Stimulated activated memory B cell treated with anti-CD40 and anti-IgM and Interleukin-4, amounts not matched to agents 10 μg/mL and 1 μg/mL and 100 μg/mL, for 72 hours (primary cell): ENCODE results near the gene RGL1.
"Not testable (repeated sequence)": the region's sequence is repeated elsewhere in the genome, so short reads cannot be mapped to it uniquely, and the experiment has no call there.

Source experiments
- ATAC-seq: fragments of 150-1000 bp; cut with Tn5 transposase; 2 replicates; pipeline ENCODE4 v1.10.0; 2021
- H3K27ac Mint-ChIP-seq: one replicate; pipeline ENCODE4 v1.8.0; 2022; ENCODE audit warnings: mild to moderate bottlenecking, mixed read lengths
- H3K27me3 Mint-ChIP-seq: one replicate; pipeline ENCODE4 v1.8.0; 2022; ENCODE audit warnings: mixed read lengths
- H3K36me3 Mint-ChIP-seq: one replicate; pipeline ENCODE4 v1.8.0; 2022; ENCODE audit warnings: mixed read lengths
- H3K4me1 Mint-ChIP-seq: one replicate; pipeline ENCODE4 v1.8.0; 2022; ENCODE audit warnings: mixed read lengths
- H3K4me3 Mint-ChIP-seq: one replicate; pipeline ENCODE4 v1.8.0; 2022; ENCODE audit warnings: mild to moderate bottlenecking, moderate library complexity, mixed read lengths
- H3K9me3 Mint-ChIP-seq: one replicate; pipeline ENCODE4 v1.8.0; 2022; ENCODE audit warnings: mixed read lengths

The RGL1 gene

GRCh38 chr1:183778568-183779433 is 26.1 kb upstream of the RGL1 start:
- no peak overlapping the region for H3K27ac Mint-ChIP-seq
- no peaks in the 10 kb centered on the region for H3K4me1 Mint-ChIP-seq
- ATAC-seq: no peak
- H3K36me3 Mint-ChIP-seq: peaks cover 5% of the 10 kb centered on the region
- no peak overlapping the region for H3K4me3 Mint-ChIP-seq
- peaks cover 32% of the 10 kb centered on the region for H3K27me3 Mint-ChIP-seq
- H3K9me3 Mint-ChIP-seq: peaks cover 7% of the 10 kb centered on the region

GRCh38 chr1:183780159-183780558 is 24.8 kb upstream of the RGL1 start:
- Mint-ChIP-seq H3K4me3 (no peak overlapping the region), H3K27me3 (peaks cover 36% of the 10 kb centered on the region), H3K36me3 (peaks cover under 1% of the 10 kb centered on the region), H3K9me3 (peaks cover 2% of the 10 kb centered on the region), H3K27ac (no peak overlapping the region), H3K4me1 (no peaks in the 10 kb centered on the region)
- ATAC-seq: no peak

GRCh38 chr1:183780757-183781156 is 24.2 kb upstream of the RGL1 start:
- no peaks in the 10 kb centered on the region for H3K9me3 Mint-ChIP-seq
- no peak for ATAC-seq
- H3K36me3 Mint-ChIP-seq: no peaks in the 10 kb centered on the region
- H3K4me3 Mint-ChIP-seq: no peak overlapping the region
- H3K27ac Mint-ChIP-seq: no peak overlapping the region
- H3K27me3 Mint-ChIP-seq: peaks cover 36% of the 10 kb centered on the region
- H3K4me1 Mint-ChIP-seq: no peaks in the 10 kb centered on the region

GRCh38 chr1:183783342-183783741 is 21.6 kb upstream of the RGL1 start:
- no peaks in the 10 kb centered on the region for H3K36me3 Mint-ChIP-seq
- H3K27me3 Mint-ChIP-seq: peaks cover 29% of the 10 kb centered on the region
- no peak for ATAC-seq
- no peaks in the 10 kb centered on the region for H3K4me1 Mint-ChIP-seq
- H3K27ac Mint-ChIP-seq: no peak overlapping the region
- H3K9me3 Mint-ChIP-seq: no peaks in the 10 kb centered on the region
- no peak overlapping the region for H3K4me3 Mint-ChIP-seq

- Mint-ChIP-seq H3K27me3 (peaks cover 26% of the 10 kb centered on the region), H3K4me1 (no peaks in the 10 kb centered on the region), H3K36me3 (no peaks in the 10 kb centered on the region)
These were observed 20.9 kb upstream of the RGL1 start for GRCh38 chr1:183783767-183784637.

GRCh38 chr1:183785921-183786320 is 19.0 kb upstream of the RGL1 start:
- not testable (repeated sequence) for H3K4me3 Mint-ChIP-seq, H3K9me3 Mint-ChIP-seq, ATAC-seq, H3K36me3 Mint-ChIP-seq, H3K4me1 Mint-ChIP-seq, H3K27ac Mint-ChIP-seq
- H3K27me3 Mint-ChIP-seq: peaks cover 25% of the 10 kb centered on the region

More at GRCh38 chr1:183783767-183784637, 20.9 kb upstream of the RGL1 start:
- H3K4me3 Mint-ChIP-seq: no peak overlapping the region
- H3K9me3 Mint-ChIP-seq: no peaks in the 10 kb centered on the region
- no peak overlapping the region for H3K27ac Mint-ChIP-seq
- ATAC-seq: no peak

GRCh38 chr1:183787704-183788103 is 17.2 kb upstream of the RGL1 start:
- no peaks in the 10 kb centered on the region for H3K4me1 Mint-ChIP-seq
- ATAC-seq: peak; percentile 24
- no peaks in the 10 kb centered on the region for H3K36me3 Mint-ChIP-seq
- H3K27ac Mint-ChIP-seq: no peak overlapping the region
- H3K27me3 Mint-ChIP-seq: peaks cover 37% of the 10 kb centered on the region
- H3K4me3 Mint-ChIP-seq: no peak overlapping the region
- no peaks in the 10 kb centered on the region for H3K9me3 Mint-ChIP-seq

GRCh38 chr1:183791319-183791718 is 13.6 kb upstream of the RGL1 start:
- no peaks in the 10 kb centered on the region for H3K36me3 Mint-ChIP-seq
- H3K27me3 Mint-ChIP-seq: peaks cover 19% of the 10 kb centered on the region
- no peak for ATAC-seq
- no peak overlapping the region for H3K4me3 Mint-ChIP-seq
- no peaks in the 10 kb centered on the region for H3K4me1 Mint-ChIP-seq
- H3K27ac Mint-ChIP-seq: no peak overlapping the region
- no peaks in the 10 kb centered on the region for H3K9me3 Mint-ChIP-seq

GRCh38 chr1:183792300-183792699 is 12.6 kb upstream of the RGL1 start:
- Mint-ChIP-seq H3K4me3 (no peak overlapping the region), H3K27ac (no peak overlapping the region), H3K4me1 (no peaks in the 10 kb centered on the region), H3K36me3 (no peaks in the 10 kb centered on the region), H3K9me3 (no peaks in the 10 kb centered on the region), H3K27me3 (peaks cover 19% of the 10 kb centered on the region)
- no peak for ATAC-seq

- Mint-ChIP-seq H3K4me1 (no peaks in the 10 kb centered on the region), H3K36me3 (no peaks in the 10 kb centered on the region), H3K4me3 (no peak overlapping the region), H3K9me3 (no peaks in the 10 kb centered on the region), H3K27me3 (peaks cover 19% of the 10 kb centered on the region), H3K27ac (no peak overlapping the region)
- ATAC-seq: no peak
These were observed 10.8 kb upstream of the RGL1 start for GRCh38 chr1:183794088-183794487.

GRCh38 chr1:183800449-183800848 is 4.5 kb upstream of the RGL1 start:
- no peak for ATAC-seq
- peaks cover 23% of the 10 kb centered on the region for H3K27me3 Mint-ChIP-seq
- H3K27ac Mint-ChIP-seq: no peak overlapping the region
- H3K4me3 Mint-ChIP-seq: no peak overlapping the region
- H3K36me3 Mint-ChIP-seq: peaks cover 10% of the 10 kb centered on the region
- peaks cover 4% of the 10 kb centered on the region for H3K4me1 Mint-ChIP-seq
- H3K9me3 Mint-ChIP-seq: peaks cover 22% of the 10 kb centered on the region

- Mint-ChIP-seq H3K9me3 (peaks cover 22% of the 10 kb centered on the region), H3K4me3 (no peak overlapping the region), H3K4me1 (peaks cover 6% of the 10 kb centered on the region), H3K27ac (no peak overlapping the region), H3K36me3 (peaks cover 10% of the 10 kb centered on the region), H3K27me3 (peaks cover 35% of the 10 kb centered on the region)
- no peak for ATAC-seq
These were observed 3.3 kb upstream of the RGL1 start for GRCh38 chr1:183801649-183802048.

GRCh38 chr1:183804387-183804786 is 533 bp upstream of the RGL1 start:
- peaks cover 50% of the 10 kb centered on the region for H3K27me3 Mint-ChIP-seq
- ATAC-seq: no peak
- no peak overlapping the region for H3K4me3 Mint-ChIP-seq

GRCh38 chr1:183806125-183806524 is 1.2 kb downstream of the RGL1 start:
- no peak for ATAC-seq
- no peak overlapping the region for H3K4me3 Mint-ChIP-seq
- peaks cover 56% of the 10 kb centered on the region for H3K27me3 Mint-ChIP-seq
- peaks cover 22% of the 10 kb centered on the region for H3K36me3 Mint-ChIP-seq
- peaks cover 20% of the 10 kb centered on the region for H3K4me1 Mint-ChIP-seq
- peaks cover 16% of the 10 kb centered on the region for H3K9me3 Mint-ChIP-seq
- no peak overlapping the region for H3K27ac Mint-ChIP-seq

More at GRCh38 chr1:183804387-183804786, 533 bp upstream of the RGL1 start:
- peaks cover 22% of the 10 kb centered on the region for H3K9me3 Mint-ChIP-seq
- no peak overlapping the region for H3K27ac Mint-ChIP-seq
- H3K4me1 Mint-ChIP-seq: peaks cover 14% of the 10 kb centered on the region
- peaks cover 16% of the 10 kb centered on the region for H3K36me3 Mint-ChIP-seq

GRCh38 chr1:183806675-183807074 is 1.8 kb downstream of the RGL1 start:
- Mint-ChIP-seq H3K36me3 (peaks cover 22% of the 10 kb centered on the region), H3K4me1 (peaks cover 20% of the 10 kb centered on the region), H3K9me3 (peaks cover 12% of the 10 kb centered on the region), H3K27me3 (peaks cover 56% of the 10 kb centered on the region), H3K4me3 (no peak overlapping the region), H3K27ac (no peak overlapping the region)
- no peak for ATAC-seq
